MG63 (cell line): Measurements from ENCODE around the gene NMRK2. TPM values are rescaled to one million over a fixed set of nuclear protein-coding genes. Genes with fewer than 3 reads are reported as not detected.

Source experiments
- DNase-seq: peaks from one replicate; pipeline ENCODE4 v3.0.0-alpha.2; 2020
- H3K27me3 ChIP-seq: fragments of 250-450 bp; sonication (Bioruptor Pico); 2 replicates; pipeline ENCODE4 v1.5.1; 2020; ENCODE audit warnings: mild to moderate bottlenecking, moderate library complexity
- H3K36me3 ChIP-seq: fragments of 250-450 bp; sonication (Bioruptor Pico); 2 replicates; pipeline ENCODE4 v1.5.1; 2020; ENCODE audit warnings: mild to moderate bottlenecking, moderate library complexity
- H3K4me3 ChIP-seq: fragments of 250-450 bp; sonication (Bioruptor Pico); 2 replicates; pipeline ENCODE4 v1.5.1; 2020; ENCODE audit warnings: mild to moderate bottlenecking, moderate library complexity
- H3K9me3 ChIP-seq: fragments of 250-450 bp; sonication (Bioruptor Pico); 2 replicates; pipeline ENCODE4 v1.5.1; 2020; ENCODE audit warnings: mild to moderate bottlenecking, moderate library complexity
- total RNA-seq: library from RNA; depleted of rRNA; stranded (reverse); fragments of >200 nt; shearing (Covaris generic); gene quantifications from 2 replicates; pipeline ENCODE4 v1.2.3, GENCODE V29; 2014; ENCODE audit warnings: low replicate concordance

NMRK2 gene
- total RNA-seq, 1 experiment from 2014 or later = not detected

DNA sequence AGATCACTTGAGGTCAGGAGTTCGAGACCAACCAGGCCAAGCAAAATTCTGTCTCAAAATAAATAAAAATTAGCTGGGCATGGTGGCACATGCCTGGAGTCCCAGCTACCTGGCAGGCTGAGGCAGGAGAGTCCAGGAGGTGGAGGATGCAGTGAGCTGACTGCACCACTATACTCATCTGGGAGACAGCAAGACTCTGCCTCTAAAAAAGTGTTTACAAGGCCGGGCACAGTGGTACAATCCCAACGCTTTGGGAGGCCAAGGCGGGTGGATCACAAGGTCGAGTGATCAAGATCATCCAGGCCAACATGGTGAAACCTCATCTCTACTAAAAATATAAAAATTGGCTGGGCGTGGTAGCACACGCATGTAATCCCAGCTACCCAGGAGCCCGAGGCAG is 42.3 kb downstream of the NMRK2 start:
- peaks cover 47% of the 10 kb centered on the region for H3K36me3 ChIP-seq
- H3K9me3 ChIP-seq = no peaks in the 10 kb centered on the region
- no peak for DNase-seq
- H3K27me3 ChIP-seq = no peaks in the 10 kb centered on the region
- H3K4me3 ChIP-seq = no peak overlapping the region

DNA sequence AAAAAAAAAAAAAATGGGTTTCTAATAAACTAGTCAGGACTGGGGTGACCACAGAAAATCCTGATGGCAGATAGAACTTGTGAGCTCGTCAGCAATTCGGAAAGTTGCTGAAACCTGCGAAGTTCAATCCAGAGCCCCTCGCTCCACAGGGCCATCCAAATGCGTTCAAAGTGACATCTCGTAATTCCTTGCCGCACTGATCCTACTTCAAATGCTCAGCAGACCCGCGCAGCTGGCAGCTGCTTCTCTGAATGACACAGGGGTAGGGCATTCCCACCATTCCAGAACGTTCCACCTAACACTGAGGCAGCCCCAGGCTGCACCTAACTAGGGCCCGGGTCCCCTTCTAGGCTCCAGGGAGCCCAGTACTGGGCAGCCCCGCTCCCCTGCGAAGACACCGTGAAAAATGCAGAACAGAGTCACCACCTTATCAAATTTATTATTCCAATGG is 42.8 kb downstream of the NMRK2 start:
- no peaks in the 10 kb centered on the region for H3K9me3 ChIP-seq
- H3K27me3 ChIP-seq = no peaks in the 10 kb centered on the region
- no peak overlapping the region for H3K4me3 ChIP-seq
- DNase-seq = no peak
- H3K36me3 ChIP-seq = peaks cover 52% of the 10 kb centered on the region

DNA sequence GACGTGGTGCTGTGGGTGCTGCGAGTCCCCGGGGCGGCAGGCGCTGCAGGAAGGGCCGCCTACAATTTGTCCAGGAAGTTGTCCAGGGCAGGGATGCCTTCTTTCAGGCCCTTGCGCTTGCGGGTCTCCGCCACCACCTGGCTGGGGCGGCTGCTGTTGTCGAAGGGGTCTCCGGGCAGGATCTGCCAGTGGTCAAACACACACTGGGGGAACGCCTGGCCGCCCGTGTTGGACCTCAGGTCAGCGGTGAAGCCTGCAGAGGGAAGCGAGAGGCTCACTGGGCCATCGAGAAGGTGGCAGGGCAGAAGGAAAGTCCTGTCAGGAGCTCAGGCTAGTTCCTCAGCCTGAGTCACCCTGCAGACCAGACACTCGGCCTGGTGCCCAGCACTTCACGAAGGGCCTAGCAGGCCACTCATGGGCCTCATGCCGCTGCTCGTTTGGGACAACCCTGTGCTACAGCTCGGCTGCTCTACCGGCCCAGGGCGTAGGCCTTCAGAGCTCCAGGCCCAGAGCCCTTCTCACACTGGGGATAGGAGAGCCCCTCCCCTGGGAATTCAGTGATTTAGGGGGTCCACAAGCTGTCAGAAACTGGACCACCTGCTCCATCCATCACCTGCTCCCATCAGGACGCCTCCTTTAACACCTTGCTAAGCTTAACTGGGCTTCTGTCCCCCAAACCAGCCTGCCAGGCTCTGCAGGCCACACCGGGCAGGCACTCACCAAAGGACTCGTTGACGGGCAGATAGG is 43.8 kb downstream of the NMRK2 start:
- Histone ChIP-seq H3K36me3 (peaks cover 62% of the 10 kb centered on the region), H3K27me3 (no peaks in the 10 kb centered on the region), H3K9me3 (no peaks in the 10 kb centered on the region), H3K4me3 (no peak overlapping the region)
- DNase-seq = no peak

DNA sequence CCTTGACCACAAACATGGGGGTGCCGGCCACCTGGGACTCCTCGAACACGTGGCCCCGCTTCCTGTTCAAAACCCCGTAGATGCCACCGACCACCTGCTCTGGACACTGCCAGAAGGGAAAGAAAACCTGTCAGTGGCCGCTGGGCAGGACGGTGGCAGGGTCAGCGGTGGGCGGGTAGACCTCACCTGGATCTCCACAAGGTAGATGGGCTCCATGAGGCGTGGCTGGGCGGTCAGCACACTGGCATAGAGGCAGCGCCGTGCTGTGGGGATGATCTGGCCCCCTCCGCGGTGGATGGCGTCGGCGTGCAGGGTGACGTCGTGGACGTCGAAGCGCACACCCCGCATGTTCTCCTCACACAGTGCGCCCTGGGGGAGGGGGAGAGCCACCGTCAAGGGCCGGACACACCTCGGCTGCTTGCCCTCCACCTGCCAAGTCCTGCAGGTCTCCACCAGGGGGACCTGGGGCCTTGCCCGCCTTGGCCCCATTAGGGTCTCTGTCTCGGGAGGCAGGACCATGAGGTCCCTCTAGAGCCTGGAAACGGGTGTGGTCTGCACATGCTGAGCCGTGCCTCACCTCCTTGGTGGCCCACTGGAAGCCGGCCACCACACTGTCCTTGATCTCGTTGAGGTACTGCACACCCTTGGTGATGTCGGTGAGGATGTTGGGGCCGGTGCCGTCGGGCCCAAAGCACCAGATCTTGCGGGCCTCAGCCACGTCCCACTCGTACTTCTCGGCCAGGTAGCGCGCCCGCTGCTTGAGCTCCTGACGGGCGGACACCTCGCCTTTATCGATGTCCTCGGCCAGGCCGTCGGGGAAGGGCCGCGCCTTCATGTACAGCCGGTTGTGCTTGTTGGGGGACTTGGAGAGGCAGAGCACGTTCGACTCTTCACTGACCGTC is 44.6 kb downstream of the NMRK2 start:
- no peak for DNase-seq
- Histone ChIP-seq H3K27me3 (no peaks in the 10 kb centered on the region), H3K9me3 (no peaks in the 10 kb centered on the region), H3K4me3 (no peak overlapping the region), H3K36me3 (peaks cover 70% of the 10 kb centered on the region)

DNA sequence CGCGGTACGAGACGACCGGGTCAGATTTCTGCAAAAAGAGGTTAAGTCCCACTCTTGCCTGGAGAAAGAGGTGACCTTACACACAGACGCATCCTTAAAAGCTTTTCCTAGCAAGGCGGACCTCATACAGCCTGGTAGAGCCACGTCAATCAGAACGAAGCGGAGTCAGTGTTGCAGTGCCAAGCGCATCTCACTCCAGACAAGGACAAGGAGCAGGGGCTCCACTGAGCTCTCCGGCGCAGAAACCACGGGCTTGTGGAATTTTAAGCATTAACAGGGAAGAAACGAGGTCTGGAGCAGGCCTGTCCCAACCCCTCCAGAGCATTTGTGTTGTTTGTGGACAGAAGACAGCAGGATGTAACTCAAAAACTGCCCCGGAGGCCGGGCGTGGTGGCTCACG is 45.3 kb downstream of the NMRK2 start:
- Histone ChIP-seq H3K36me3 (peaks cover 77% of the 10 kb centered on the region), H3K9me3 (no peaks in the 10 kb centered on the region), H3K4me3 (no peak overlapping the region), H3K27me3 (no peaks in the 10 kb centered on the region)
- no peak for DNase-seq

DNA sequence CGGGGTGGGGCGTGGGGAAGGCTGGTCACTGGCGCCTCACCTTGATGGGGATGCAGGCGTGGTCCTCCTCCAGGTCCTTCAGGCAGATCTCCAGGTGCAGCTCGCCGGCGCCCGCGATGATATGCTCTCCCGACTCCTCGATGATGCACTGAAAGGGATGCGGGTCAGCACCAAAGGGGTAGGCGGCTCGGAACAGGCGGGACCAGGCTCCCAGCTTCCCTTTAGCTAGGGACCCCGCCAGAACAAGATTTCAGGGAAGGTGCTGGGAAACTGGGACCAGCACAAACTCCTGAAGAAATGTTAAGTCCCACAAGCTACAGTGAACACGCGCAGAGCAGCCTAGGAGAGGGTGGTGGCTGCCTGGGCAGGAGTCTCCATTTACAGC is 46.4 kb downstream of the NMRK2 start:
- DNase-seq = no peak
- no peak overlapping the region for H3K4me3 ChIP-seq
- no peaks in the 10 kb centered on the region for H3K27me3 ChIP-seq
- peaks cover 88% of the 10 kb centered on the region for H3K36me3 ChIP-seq
- H3K9me3 ChIP-seq = no peaks in the 10 kb centered on the region

DNA sequence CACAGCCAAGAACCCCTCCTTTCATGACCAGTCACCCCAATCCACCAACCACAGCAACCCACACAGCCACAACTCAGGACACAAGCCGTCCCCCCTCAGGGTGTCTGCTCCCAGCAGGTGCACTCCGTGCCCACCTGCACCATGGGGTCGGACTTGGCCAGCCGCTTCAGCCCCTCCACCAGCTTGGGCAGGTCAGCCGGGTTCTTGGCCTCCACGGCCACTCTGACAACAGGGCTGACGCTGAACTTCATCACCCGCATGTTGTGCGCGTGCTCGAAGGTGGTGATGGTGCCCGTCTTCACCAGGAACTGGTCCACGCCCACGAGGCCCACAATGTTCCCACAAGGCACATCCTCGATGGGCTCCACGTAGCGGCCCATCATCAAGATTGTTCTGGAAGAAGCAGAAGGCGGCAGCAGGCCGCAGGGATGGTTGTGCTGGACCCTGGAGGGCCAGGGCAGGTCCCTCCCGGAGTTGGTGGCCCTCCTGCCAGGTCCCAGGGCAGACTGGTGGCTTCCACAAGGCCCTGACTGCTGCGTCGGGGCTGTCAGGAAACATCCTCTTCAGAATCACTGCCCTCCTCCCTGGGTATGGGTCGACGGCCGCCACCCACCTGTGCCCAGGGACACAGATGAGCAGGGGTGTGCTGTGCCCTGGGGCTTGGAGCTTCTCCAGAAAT is 46.9 kb downstream of the NMRK2 start:
- no peak for DNase-seq
- Histone ChIP-seq H3K27me3 (no peaks in the 10 kb centered on the region), H3K4me3 (no peak overlapping the region), H3K36me3 (peaks cover 94% of the 10 kb centered on the region), H3K9me3 (no peaks in the 10 kb centered on the region)

DNA sequence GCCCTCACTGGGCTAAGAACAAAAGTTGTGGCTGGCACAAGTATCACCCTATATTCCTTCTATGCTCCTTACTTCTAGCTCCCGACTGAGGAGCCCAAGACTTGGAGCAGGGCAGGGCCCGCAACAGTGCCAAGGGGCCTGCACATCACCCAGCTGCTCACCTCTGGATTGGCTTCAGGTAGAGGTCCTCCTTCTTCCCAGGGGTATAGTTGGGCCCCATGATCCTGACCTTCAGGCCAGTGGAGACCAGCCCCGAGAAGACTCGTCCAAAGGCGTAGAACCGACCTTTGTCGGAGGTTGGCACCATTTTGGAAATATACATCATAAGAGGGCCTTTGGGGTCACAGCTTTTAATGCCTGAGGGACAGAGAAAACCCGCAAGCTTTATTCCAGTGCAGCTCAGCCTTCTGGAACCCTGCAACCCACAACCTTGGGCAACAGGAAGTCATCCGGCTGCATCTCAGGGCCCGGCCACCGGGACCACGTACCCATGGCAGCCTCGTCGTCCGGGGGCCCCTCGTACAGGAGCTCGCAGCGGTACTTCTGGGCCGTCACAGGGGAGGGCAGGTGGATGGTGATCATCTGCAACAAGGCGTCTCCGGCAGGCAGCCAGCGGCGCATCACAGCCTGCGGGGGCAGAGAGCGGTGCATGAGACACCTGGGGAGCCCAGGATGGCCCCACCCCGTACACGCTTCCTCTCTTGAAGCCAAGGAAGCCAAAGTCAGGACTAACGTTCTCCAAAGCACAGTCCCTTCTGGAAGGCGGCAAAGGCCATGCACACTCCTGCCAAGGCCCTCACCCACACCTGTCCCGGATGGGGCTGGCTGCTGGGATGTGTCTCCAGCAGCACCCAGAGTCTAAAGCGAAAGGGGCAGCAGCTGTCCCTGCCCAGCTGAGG is 47.7 kb downstream of the NMRK2 start:
- H3K9me3 ChIP-seq = no peaks in the 10 kb centered on the region
- no peaks in the 10 kb centered on the region for H3K27me3 ChIP-seq
- H3K4me3 ChIP-seq = no peak overlapping the region
- H3K36me3 ChIP-seq = peaks cover 90% of the 10 kb centered on the region
- no peak for DNase-seq

DNA sequence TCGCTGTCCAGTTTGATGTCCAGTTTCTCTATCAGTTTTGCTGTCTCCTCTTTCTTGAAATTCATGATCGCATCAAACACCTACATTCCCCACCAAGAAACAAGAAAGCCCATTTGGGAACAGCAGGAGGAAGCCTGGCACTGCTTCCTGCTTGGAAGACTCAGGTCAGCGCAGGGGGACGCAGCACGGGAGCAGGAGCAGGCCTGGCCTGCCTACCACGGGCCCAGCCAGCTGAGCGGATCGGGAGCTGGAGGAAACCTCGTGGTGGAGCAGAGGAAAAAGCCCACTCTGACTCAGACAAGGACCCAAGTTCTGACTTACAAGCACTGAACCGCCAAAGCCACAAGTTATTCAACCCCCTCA is 48.5 kb downstream of the NMRK2 start:
- peaks cover 85% of the 10 kb centered on the region for H3K36me3 ChIP-seq
- H3K4me3 ChIP-seq = no peak overlapping the region
- no peaks in the 10 kb centered on the region for H3K9me3 ChIP-seq
- DNase-seq = no peak
- no peaks in the 10 kb centered on the region for H3K27me3 ChIP-seq

DNA sequence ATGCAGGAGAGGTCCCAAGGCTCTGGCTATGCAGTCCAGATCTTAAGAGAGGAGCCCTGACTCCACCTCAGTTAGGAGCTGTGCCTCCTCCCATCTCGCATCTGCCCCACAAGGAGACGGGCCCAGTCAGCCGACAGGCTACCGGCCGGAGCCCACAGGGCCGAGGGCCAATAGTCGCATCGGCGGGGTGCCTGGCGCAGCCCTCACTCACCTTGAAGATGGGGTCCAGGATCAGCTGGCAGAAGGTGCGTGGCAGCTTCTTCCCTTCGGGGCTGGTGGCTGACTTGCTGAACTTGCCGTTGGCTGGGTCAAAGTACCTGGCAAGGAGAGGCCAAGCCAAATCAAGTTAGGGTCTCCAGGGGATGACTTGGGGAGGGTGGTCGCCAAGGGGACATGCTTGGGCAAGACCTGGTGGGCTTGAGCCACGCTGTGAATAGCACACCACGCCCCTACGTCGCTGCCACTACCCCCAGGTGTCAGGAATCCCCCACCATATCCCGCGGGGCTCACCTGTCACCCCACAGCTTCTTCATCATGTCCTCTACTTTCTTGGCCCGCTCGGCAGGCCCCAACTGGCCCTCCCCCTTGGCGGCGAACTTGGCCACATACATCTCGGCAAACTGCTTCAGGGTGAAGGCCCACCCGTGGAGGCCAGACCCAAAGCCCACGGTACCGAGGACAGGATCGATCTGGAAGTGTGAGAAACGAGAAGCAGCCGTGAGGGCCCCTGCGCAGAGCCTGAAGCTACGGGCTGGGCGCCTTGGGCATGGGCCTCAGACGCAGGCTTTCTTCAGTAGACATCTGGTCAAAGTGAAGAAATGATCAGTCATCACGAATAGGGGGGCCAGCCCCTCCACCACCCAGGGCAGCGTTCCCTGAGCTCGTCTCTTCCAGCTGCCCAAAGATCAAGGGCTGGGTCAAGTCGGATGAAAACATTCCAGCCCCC is 49.1 kb downstream of the NMRK2 start:
- Histone ChIP-seq H3K36me3 (peaks cover 78% of the 10 kb centered on the region), H3K4me3 (no peak overlapping the region)

DNA sequence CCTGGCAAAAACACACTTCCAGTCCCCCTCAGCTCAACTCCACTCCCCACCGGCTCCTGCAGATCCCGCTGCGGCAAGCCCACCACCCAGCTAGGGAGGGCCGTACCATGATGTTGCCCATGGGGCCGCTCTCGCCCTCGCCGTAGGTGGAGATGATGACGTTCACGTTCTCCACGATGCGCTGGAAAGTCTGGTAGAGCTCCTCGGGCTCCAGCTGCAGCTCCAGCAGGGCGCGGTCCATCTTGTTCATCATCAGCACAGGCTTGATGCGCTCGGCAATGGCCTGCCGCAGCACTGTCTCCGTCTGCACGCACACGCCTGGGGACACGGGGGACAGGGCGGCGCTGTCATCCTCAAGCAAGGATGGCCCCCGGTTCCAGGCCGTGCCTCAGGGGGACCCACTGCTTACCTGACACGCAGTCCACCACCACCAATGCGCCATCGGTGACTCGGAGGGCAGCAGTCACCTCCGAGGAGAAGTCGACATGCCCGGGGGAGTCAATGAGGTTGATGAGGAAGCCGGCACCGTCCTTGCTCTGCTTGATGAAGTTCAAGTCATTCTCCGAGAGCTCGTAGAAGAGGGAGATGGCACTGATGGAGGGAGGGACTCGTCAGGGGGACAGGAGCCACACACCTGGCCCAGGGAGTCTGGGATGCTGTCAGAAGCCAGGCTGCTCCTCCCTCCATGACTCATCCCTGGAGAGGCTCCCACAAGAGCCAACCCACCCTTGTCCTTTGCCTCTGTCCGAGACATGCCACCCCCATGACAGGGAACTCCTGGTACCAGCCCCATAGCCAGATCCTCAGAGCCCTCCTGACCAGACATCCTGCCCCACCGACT is 50.1 kb downstream of the NMRK2 start:
- Histone ChIP-seq H3K9me3 (no peaks in the 10 kb centered on the region), H3K27me3 (no peaks in the 10 kb centered on the region), H3K4me3 (peak overlapping the region; percentile 97), H3K36me3 (peaks cover 69% of the 10 kb centered on the region)
- DNase-seq = peak; percentile 64

More for the DNA sequence above, 49.1 kb downstream of the NMRK2 start:
- H3K27me3 ChIP-seq = no peaks in the 10 kb centered on the region
- DNase-seq = no peak
- no peaks in the 10 kb centered on the region for H3K9me3 ChIP-seq

DNA sequence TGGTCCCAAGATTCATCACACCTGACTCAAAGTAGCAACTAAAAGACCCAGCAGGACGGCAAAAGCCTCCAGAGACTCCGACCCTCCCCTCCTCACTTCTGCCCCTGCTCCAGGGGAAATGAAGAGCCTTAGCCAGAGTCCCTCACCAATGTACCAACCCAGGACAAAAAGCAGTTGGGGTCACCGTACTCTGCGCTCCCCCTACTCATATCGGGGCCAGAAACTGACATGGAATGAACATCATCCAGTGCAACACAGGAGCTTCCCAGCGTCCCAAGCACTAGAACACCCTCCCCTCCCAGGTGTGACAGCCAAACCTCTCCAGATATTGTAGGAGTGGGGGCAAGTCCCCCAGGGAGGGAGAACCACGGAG is 50.7 kb downstream of the NMRK2 start:
- Histone ChIP-seq H3K27me3 (no peaks in the 10 kb centered on the region), H3K36me3 (peaks cover 64% of the 10 kb centered on the region), H3K4me3 (peak overlapping the region; percentile 97), H3K9me3 (no peaks in the 10 kb centered on the region)
- no peak for DNase-seq

DNA sequence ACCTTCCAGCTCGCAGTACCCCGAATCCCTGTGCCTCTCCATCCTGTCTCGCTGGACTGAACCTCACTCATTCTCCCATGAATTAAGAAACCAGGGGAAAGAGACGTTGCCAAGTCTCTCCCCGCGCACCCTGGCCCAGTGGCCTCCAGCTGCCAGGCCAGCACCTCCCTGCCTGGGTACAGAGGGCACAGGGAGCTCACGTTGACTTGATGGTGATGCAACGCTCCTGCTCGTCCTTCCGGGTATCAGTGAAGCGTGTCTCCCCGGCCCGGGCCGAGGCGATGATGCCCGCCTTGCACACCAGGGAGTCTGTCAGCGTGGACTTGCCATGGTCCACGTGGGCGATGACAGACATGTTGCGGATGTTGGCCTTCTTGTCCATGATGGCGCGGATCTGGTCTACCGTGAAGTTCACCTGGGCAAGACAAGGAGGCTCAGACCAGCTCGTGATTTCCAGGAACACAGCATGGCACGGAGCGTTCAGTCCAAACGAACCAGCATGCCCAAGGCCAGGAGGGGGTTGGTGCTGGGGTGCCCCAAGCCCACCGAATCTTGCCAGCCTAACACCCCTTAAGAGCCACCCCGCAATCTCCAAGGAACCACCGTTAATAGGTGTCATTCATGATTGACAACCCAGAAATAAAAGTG is 51.2 kb downstream of the NMRK2 start:
- peak; percentile 62 for DNase-seq
- H3K4me3 ChIP-seq = peak overlapping the region; percentile 97
- H3K9me3 ChIP-seq = no peaks in the 10 kb centered on the region
- no peaks in the 10 kb centered on the region for H3K27me3 ChIP-seq
- peaks cover 61% of the 10 kb centered on the region for H3K36me3 ChIP-seq

DNA sequence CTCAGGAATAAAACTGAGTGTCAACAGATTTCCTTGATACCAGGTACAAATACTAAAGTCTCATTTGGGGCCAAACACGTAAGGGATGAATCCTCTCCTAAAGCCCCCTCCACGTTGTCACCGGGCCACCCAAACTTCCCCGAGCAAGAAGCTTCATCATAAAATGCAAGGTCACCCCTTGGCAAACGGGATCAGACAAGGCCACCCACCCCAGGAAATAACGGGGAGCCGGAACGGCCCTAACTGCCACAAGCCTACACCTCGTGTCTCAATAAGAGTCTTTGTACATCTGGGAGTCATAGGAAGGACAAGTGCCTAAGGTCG is 51.7 kb downstream of the NMRK2 start:
- H3K4me3 ChIP-seq = peak overlapping the region; percentile 97
- peaks cover 56% of the 10 kb centered on the region for H3K36me3 ChIP-seq
- no peaks in the 10 kb centered on the region for H3K27me3 ChIP-seq
- H3K9me3 ChIP-seq = no peaks in the 10 kb centered on the region
- no peak for DNase-seq
